Fibroblast of the conjunctiva (primary cell): ENCODE data around the gene FRMD8.
"Not testable (repeated sequence)": the region's sequence is repeated elsewhere in the genome, so short reads cannot be mapped to it uniquely, and the experiment has no call there.

ENCODE experiments used
- DNase-seq: peaks from one replicate; pipeline ENCODE4 v3.0.0-alpha.2; 2010; ENCODE audit warnings: low read depth

FRMD8 gene

GRCh38 chr11:65436412-65437032, 50.1 kb downstream of the FRMD8 start:
- DNase-seq: no peak

- DNase-seq: no peak
These were observed 51.2 kb downstream of the FRMD8 start for GRCh38 chr11:65437436-65438227.

- no peak for DNase-seq
These were observed 52.1 kb downstream of the FRMD8 start for GRCh38 chr11:65438257-65439151.

- no peak for DNase-seq
These were observed 53.1 kb downstream of the FRMD8 start for GRCh38 chr11:65439331-65440181.

- DNase-seq: no peak
These were observed 54.5 kb downstream of the FRMD8 start for GRCh38 chr11:65440831-65441499.

- DNase-seq: no peak
These were observed 56.5 kb downstream of the FRMD8 start for GRCh38 chr11:65442842-65443331.

- no peak for DNase-seq
These were observed 58.0 kb downstream of the FRMD8 start for GRCh38 chr11:65444314-65445051.

- DNase-seq: no peak
These were observed 58.7 kb downstream of the FRMD8 start for GRCh38 chr11:65445101-65445603.

DNA sequence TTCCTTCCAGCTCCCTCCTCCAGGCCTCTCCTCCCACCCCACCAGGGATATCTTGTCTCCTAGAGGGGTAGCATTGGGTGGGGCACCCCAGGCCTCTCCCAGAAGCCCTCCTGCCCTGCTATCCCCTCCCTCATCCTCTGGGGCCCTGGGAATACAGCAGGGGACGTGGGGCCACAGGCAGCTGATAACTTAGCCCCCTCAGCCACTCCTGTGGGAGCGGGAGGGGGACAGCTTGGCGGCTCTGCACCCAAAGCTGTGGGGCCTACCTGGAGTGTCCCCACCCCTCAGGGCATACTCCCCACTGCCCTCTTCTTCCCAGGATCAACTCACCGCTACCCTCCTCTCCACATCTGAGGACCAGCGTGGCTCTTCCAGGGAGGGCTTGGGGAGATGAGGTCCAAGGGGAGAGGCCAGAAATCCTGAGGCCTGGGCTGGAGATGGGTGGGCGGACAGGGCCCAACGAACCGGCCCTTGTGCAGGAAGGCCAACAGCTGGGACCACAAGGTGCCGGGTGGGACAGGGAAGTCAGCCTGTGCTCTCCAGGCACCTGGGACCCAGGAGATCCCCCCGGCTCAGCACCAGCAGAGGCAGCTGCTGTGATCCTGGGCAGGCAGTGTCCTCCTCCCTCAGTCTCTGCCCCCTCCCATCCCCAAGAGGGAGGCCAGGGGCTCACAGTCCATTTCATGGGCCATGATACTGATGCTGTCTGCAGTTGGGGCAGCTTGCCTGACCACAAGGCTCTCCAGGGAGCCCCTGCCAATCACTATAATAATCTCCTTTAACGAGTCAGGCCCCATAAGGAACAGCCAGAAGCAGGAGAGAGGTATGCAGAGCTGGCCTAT, 59.4 kb downstream of the FRMD8 start:
- DNase-seq: no peak

- DNase-seq: no peak
These were observed 60.2 kb downstream of the FRMD8 start for GRCh38 chr11:65446446-65447277.

GRCh38 chr11:65448074-65448417, 61.6 kb downstream of the FRMD8 start:
- DNase-seq: no peak

GRCh38 chr11:65448418-65449105, 62.1 kb downstream of the FRMD8 start:
- DNase-seq: no peak

DNA sequence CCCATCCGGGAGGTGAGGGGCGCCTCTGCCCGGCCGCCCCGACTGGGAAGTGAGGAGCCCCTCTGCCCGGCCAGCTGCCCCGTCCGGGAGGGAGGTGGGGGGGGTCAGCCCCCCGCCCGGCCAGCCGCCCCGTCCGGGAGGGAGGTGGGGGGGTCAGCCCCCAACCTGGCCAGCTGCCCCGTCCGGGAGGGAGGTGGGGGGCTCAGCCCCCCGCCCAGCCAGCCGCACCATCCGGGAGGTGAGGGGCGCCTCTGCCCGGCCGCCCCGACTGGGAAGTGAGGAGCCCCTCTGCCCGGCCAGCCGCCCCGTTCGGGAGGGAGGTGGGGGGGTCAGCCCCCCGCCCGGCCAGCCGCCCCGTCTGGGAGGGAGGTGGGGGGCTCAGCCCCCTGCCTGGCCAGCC, 64.9 kb downstream of the FRMD8 start:
- not testable (repeated sequence) for DNase-seq

DNA sequence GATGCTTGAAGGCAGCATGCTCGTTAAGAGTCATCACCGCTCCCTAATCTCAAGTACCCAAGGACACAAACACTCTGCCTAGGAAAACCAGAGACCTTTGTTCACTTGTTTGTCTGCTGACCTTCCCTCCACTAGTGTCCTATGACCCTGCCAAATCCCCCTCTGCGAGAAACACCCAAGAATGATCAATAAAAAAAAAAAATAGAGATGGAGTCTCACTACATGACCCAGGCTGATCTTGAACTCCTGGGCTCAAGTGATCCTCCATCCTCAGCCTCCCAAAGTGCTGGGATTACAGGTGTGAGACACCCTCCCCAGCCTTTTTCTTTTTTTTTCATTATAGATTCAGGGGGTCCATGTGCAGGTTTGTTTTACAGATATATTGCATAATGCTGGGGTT, 65.8 kb downstream of the FRMD8 start:
- DNase-seq: not testable (repeated sequence)

DNA sequence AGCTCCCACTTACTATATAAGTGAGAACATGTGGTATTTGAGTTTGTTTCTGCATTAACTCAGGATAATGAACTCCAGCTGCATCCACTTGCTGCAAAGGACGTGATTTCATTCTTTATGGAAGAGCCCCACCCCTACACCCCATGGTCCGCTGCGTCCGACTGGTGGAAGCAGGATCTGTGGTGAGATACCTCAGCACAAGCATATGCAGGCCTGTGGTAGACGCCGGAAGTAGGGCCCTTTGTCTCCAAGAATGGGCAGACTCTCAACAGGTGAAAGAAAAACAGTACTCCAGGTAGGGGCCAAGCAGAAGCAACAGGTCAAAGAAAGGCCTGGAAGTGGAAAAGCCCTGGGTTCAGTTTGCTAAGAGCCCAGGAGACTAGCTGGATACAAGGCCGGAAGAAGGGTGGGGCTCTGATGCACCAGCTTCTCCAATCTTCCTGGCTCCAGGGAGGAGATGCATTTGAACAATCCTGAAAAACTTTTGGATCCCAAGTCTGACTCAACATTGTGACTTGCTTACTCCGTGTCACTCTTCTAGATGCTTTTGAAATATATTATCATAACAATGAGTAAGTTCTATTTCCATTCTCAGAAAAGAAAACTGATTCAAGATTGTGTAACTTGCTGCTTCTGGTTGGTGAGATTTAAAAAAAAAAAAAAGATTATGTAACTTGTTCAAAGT, 66.5 kb downstream of the FRMD8 start:
- DNase-seq: peak; percentile 78

DNA sequence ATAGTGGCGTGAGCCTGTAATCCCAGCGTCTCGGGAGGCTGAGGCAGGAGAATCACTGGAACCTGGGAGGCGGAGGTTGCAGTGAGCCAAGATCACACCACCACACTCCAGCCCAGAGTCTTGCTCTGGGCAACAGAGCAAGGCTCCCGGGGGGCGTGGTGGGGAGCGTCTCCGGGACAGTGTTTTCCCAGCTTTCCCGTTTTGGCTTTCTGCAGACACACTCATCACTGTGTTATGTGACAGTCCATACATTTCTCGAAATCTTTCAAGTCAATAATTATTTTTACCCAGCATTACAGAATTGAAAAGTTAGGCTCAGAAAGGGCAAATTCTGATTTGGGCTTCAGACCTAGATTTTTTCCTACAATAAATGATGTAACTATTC, 67.9 kb downstream of the FRMD8 start:
- no peak for DNase-seq
